Measurements from ENCODE around the gene NACAD.

The NACAD gene

GRCh38 chr7:45053941-45054340 lies 34.8 kb downstream of the NACAD start:
- Histone ChIP-seq H3K9me3 (ENCODE audit: low read length) (no peaks in the 10 kb centered on the region; the same call in 1 of the 2 replicates), H3K79me2 (ENCODE audit: insufficient read depth, low read length) (peaks cover 86% of the 10 kb centered on the region), H3F3A (ENCODE audit: insufficient read depth, low read length) (no peaks in the 10 kb centered on the region), H3K4me1 (ENCODE audit: insufficient read depth, low read length, severe bottlenecking) (no peaks in the 10 kb centered on the region), H3K27me3 (ENCODE audit: insufficient read depth, low read length) (no peaks in the 10 kb centered on the region), H2AFZ (ENCODE audit: low read length) (no peak overlapping the region), H3K9me2 (ENCODE audit: low read depth, low read length) (no peaks in the 10 kb centered on the region), H3K36me3 (ENCODE audit: insufficient read depth, low read length) (peaks cover 86% of the 10 kb centered on the region), H3K27ac (ENCODE audit: low read depth, low read length, poor library complexity, severe bottlenecking) (no peak overlapping the region), H3K4me3 (ENCODE audit: low read depth, low read length, poor library complexity, severe bottlenecking) (no peak overlapping the region), H3K4me2 (ENCODE audit: low read length) (no peak overlapping the region), H4K20me1 (ENCODE audit: insufficient read depth, low read length) (peaks cover 5% of the 10 kb centered on the region; the same call in 1 of the 2 replicates), H3K9ac (ENCODE audit: low read length) (no peak overlapping the region)
- no peak for TF ChIP-seq EZH2 (IDR thresholded peaks at IDR 0.05; ENCODE audit: borderline replicate concordance, low read length)
- TF ChIP-seq, protein P1, sequence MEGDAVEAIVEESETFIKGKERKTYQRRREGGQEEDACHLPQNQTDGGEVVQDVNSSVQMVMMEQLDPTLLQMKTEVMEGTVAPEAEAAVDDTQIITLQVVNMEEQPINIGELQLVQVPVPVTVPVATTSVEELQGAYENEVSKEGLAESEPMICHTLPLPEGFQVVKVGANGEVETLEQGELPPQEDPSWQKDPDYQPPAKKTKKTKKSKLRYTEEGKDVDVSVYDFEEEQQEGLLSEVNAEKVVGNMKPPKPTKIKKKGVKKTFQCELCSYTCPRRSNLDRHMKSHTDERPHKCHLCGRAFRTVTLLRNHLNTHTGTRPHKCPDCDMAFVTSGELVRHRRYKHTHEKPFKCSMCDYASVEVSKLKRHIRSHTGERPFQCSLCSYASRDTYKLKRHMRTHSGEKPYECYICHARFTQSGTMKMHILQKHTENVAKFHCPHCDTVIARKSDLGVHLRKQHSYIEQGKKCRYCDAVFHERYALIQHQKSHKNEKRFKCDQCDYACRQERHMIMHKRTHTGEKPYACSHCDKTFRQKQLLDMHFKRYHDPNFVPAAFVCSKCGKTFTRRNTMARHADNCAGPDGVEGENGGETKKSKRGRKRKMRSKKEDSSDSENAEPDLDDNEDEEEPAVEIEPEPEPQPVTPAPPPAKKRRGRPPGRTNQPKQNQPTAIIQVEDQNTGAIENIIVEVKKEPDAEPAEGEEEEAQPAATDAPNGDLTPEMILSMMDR (IDR thresholded peaks at IDR 0.05; ENCODE audit: low read length) = no peak

DNA sequence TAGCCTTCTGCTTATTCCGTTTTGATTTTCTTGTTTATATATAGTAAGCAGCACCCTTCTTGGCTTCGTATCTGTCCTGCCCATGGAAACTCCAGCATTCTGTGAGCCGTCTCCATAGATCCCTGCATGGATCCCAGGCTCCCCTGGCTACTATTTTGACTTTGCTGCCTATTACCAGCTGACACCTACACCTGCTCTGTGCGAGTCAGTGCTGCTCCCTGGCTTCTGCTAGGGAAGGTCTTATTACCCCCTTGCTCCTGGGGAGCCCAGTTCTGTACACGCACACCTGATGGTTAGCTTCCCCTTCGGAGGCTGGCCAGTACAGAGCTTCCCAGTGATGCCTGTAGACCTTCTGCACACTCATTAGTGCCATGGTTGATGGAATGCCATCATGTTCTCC lies 35.4 kb downstream of the NACAD start:
- Histone ChIP-seq H3K79me2 (ENCODE audit: insufficient read depth, low read length) (peaks cover 82% of the 10 kb centered on the region), H3K36me3 (ENCODE audit: insufficient read depth, low read length) (peaks cover 91% of the 10 kb centered on the region), H3K27ac (ENCODE audit: low read depth, low read length, poor library complexity, severe bottlenecking) (no peak overlapping the region), H3K27me3 (ENCODE audit: insufficient read depth, low read length) (no peaks in the 10 kb centered on the region), H4K20me1 (ENCODE audit: insufficient read depth, low read length) (peaks cover 5% of the 10 kb centered on the region; the same call in 1 of the 2 replicates), H3K4me3 (ENCODE audit: low read depth, low read length, poor library complexity, severe bottlenecking) (no peak overlapping the region), H3F3A (ENCODE audit: insufficient read depth, low read length) (no peaks in the 10 kb centered on the region), H2AFZ (ENCODE audit: low read length) (no peak overlapping the region), H3K9me2 (ENCODE audit: low read depth, low read length) (no peaks in the 10 kb centered on the region), H3K4me2 (ENCODE audit: low read length) (no peak overlapping the region), H3K9me3 (ENCODE audit: low read length) (no peaks in the 10 kb centered on the region; the same call in 1 of the 2 replicates), H3K4me1 (ENCODE audit: insufficient read depth, low read length, severe bottlenecking) (no peaks in the 10 kb centered on the region), H3K9ac (ENCODE audit: low read length) (no peak overlapping the region)
- no peak for TF ChIP-seq EZH2 (IDR thresholded peaks at IDR 0.05; ENCODE audit: borderline replicate concordance, low read length)
- TF ChIP-seq, protein P1 (IDR thresholded peaks at IDR 0.05; ENCODE audit: low read length) = no peak

- H4K20me1 ChIP-seq (ENCODE audit: insufficient read depth, low read length) = peaks cover 5% of the 10 kb centered on the region; the same call in 1 of the 2 replicates
- H3K9me2 ChIP-seq (ENCODE audit: low read depth, low read length) = no peaks in the 10 kb centered on the region
- H3F3A ChIP-seq (ENCODE audit: insufficient read depth, low read length) = no peaks in the 10 kb centered on the region
- no peak overlapping the region for H3K9ac ChIP-seq (ENCODE audit: low read length)
- no peak overlapping the region for H3K27ac ChIP-seq (ENCODE audit: low read depth, low read length, poor library complexity, severe bottlenecking)
- no peak overlapping the region for H3K4me3 ChIP-seq (ENCODE audit: low read depth, low read length, poor library complexity, severe bottlenecking)
- TF ChIP-seq EZH2 (IDR thresholded peaks at IDR 0.05; ENCODE audit: borderline replicate concordance, low read length) = no peak
- TF ChIP-seq, protein P1 (IDR thresholded peaks at IDR 0.05; ENCODE audit: low read length) = no peak
- no peaks in the 10 kb centered on the region; the same call in 1 of the 2 replicates for H3K9me3 ChIP-seq (ENCODE audit: low read length)
- peaks cover 81% of the 10 kb centered on the region for H3K79me2 ChIP-seq (ENCODE audit: insufficient read depth, low read length)
- peaks cover 92% of the 10 kb centered on the region for H3K36me3 ChIP-seq (ENCODE audit: insufficient read depth, low read length)
- no peaks in the 10 kb centered on the region for H3K4me1 ChIP-seq (ENCODE audit: insufficient read depth, low read length, severe bottlenecking)
- H3K27me3 ChIP-seq (ENCODE audit: insufficient read depth, low read length) = no peaks in the 10 kb centered on the region
- H2AFZ ChIP-seq (ENCODE audit: low read length) = no peak overlapping the region
- H3K4me2 ChIP-seq (ENCODE audit: low read length) = no peak overlapping the region
Observed at GRCh38 chr7:45052011-45052410, 36.8 kb downstream of the NACAD start.

Measured in OCI-LY1 (cell line).